Measurements from ENCODE around the gene GK.

DNA sequence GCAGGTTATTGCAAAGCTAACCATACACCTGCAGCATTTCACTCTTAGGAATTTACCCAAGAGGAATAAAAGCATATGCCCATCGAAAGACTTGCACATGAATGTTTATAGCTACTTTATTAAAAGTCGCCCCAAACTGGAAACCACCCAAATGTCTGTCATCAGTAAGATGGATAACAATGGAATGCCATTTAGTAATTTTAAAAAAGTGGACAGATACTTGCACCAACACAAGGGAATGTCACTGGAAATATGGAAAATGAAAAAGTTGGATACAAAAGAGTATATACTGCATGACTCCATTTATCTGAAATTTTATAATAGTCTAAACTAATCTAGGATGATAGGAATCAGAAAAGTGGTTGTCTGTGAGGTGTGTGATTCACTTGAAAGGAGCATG is 12.9 kb downstream of the GK start:
- TF ChIP-seq JUN (IDR thresholded peaks at IDR 0.05; ENCODE audit: low read depth, low read length) (no peak), RFX5 (IDR thresholded peaks at IDR 0.05; ENCODE audit: borderline replicate concordance, low read depth, low read length) (no peak), BCL11A (IDR thresholded peaks at IDR 0.05; ENCODE audit: low read depth in 2 of 2, low read length in 2 of 2) (no peak), POLR2AphosphoS5 (IDR thresholded peaks at IDR 0.05; ENCODE audit: low read depth, low read length) (no peak), ZNF274 (IDR thresholded peaks at IDR 0.05; ENCODE audit: borderline replicate concordance, extremely low read depth, low read length) (no peak), TAF1 (IDR thresholded peaks at IDR 0.05; ENCODE audit: low read depth, low read length) (no peak)

Measured in H1 (cell line).